ENCODE measurements around the gene ARHGAP9. TPM values are rescaled to one million over a fixed set of nuclear protein-coding genes. Genes with fewer than 3 reads are reported as not detected.

ARHGAP9 gene
- total and polyA plus RNA-seq, 12 donors, result 1.3 to 46.4 (median 16.8) TPM

DNA sequence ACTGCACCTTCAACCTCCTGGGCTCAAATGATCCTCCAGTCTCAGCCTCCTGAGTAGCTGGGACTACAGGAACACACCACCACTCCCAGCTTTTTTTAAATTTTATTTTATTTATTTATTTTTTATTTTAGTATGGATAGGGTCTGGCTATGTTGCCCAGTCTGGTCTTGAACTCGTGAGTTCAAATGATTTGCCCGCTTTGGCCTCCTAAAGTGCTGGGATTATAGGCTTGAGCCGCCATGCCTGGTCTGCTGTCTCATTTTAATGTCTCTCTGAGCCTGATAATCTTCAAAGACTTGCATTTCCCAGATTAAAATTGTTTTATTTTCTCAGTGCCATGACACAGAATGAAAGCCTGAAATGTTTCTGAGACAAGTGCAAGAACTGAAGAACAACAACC, 46.3 kb downstream of the ARHGAP9 start:
- Histone ChIP-seq H3K4me1 (replicated peaks in 1 of 2) (peaks cover 6 to 8% of the 10 kb centered on the region in 2 donors), H3K27ac (no peak overlapping the region), H3K36me3 (replicated peaks in 1 of 2) (no peaks in the 10 kb centered on the region), H3K27me3 (no peaks in the 10 kb centered on the region), H3K4me3 (no peak overlapping the region), H3K9me3 (replicated peaks in 1 of 3) (no peaks in the 10 kb centered on the region)
- intact Hi-C loops (cut with DNase I), result no loop called here
- 72 to 98% (median 77%) methylated on average over 3 of the region's 3 CpGs for WGBS, 4 donors
- DNase-seq, result no peak
- TF ChIP-seq, protein P1, sequence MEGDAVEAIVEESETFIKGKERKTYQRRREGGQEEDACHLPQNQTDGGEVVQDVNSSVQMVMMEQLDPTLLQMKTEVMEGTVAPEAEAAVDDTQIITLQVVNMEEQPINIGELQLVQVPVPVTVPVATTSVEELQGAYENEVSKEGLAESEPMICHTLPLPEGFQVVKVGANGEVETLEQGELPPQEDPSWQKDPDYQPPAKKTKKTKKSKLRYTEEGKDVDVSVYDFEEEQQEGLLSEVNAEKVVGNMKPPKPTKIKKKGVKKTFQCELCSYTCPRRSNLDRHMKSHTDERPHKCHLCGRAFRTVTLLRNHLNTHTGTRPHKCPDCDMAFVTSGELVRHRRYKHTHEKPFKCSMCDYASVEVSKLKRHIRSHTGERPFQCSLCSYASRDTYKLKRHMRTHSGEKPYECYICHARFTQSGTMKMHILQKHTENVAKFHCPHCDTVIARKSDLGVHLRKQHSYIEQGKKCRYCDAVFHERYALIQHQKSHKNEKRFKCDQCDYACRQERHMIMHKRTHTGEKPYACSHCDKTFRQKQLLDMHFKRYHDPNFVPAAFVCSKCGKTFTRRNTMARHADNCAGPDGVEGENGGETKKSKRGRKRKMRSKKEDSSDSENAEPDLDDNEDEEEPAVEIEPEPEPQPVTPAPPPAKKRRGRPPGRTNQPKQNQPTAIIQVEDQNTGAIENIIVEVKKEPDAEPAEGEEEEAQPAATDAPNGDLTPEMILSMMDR (IDR thresholded peaks at IDR 0.05), result no peak
- TF ChIP-seq POLR2A (IDR thresholded peaks at IDR 0.05), result no peak

GRCh38 chr12:57431654-57432188, 47.9 kb downstream of the ARHGAP9 start:
- H3K27ac ChIP-seq, result peak overlapping the region in 3 of 5 donors; percentile 93 to 99 (median 93)
- TF ChIP-seq, protein P1 (IDR thresholded peaks at IDR 0.05), result no peak
- TF ChIP-seq POLR2A (IDR thresholded peaks at IDR 0.05), result no peak

DNA sequence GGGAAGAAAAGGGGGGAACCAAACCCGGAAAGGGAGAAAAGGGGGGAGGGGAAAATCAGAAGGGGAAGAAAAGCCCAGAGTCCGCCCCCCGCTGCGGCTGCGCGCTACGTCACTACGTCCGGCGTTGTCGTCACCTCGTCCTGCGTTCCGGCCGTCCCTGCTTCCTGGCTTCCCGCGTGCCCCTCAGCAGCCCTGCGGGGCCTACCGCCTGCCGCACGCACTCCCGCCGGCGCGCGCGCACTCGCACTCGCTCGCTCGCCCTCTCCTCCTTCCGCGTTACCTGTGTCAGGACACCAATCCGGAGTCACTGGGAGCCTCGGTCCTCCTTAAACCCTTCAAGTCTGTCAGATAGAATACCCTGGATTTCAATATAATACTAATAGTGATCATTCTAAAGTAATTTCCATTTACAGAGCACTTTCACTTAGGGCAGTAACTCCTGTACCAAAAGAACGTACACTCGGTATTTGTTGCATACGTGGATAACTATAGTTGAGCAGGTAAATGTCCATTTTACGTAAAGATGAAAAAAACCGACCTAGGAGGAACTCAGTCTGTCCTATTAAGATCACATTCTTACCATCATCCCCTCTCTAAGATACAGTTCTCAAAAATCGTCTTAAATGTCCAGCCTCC, 48.6 kb downstream of the ARHGAP9 start, which contains the start of gene R3HDM2:
R3HDM2 (minus strand) TSS at position 113 of the 636 bp plus-strand sequence. CDS start 120,615 bp downstream, outside the sequence.
- no peaks in the 10 kb centered on the region for H3K36me3 ChIP-seq (replicated peaks in 1 of 2)
- DNase-seq, result peak; percentile 95 to 98 (median 97)
- H3K4me1 ChIP-seq (replicated peaks in 1 of 2), result peaks cover 6 to 8% of the 10 kb centered on the region in 2 donors
- H3K4me3 ChIP-seq, result peak within 1 kb of the TSS in 3 of 4 donors; percentile 25 to 90 (median 57)
- H3K27ac ChIP-seq, result peak within 1 kb of the TSS; percentile 62 to 99 (median 93)
- WGBS, 4 donors, result 1 to 2% (median 1%) methylated on average over 21 to 41 of the region's 41 CpGs
- H3K9me3 ChIP-seq (replicated peaks in 1 of 3), result no peaks in the 10 kb centered on the region
- TF ChIP-seq POLR2A (IDR thresholded peaks at IDR 0.05), result peak; percentile 89 to 95
- TF ChIP-seq, protein P1 (IDR thresholded peaks at IDR 0.05), result peak in 1 of 6 experiments; percentile 12
- H3K27me3 ChIP-seq, result no peaks in the 10 kb centered on the region
- intact Hi-C loops (cut with DNase I), result no loop called here

More at GRCh38 chr12:57431654-57432188, 47.9 kb downstream of the ARHGAP9 start:
- Histone ChIP-seq H3K9me3 (replicated peaks in 1 of 3) (no peaks in the 10 kb centered on the region), H3K4me3 (peak overlapping the region in 1 of 4 donors; percentile 90), H3K36me3 (replicated peaks in 1 of 2) (no peaks in the 10 kb centered on the region), H3K27me3 (no peaks in the 10 kb centered on the region), H3K4me1 (replicated peaks in 1 of 2) (peaks cover 6 to 8% of the 10 kb centered on the region in 2 donors)
- WGBS, 4 donors, result 85 to 89% (median 86%) methylated on average over 11 of the region's 11 CpGs
- DNase-seq, result no peak
- intact Hi-C loops (cut with DNase I), result no loop called here

DNA sequence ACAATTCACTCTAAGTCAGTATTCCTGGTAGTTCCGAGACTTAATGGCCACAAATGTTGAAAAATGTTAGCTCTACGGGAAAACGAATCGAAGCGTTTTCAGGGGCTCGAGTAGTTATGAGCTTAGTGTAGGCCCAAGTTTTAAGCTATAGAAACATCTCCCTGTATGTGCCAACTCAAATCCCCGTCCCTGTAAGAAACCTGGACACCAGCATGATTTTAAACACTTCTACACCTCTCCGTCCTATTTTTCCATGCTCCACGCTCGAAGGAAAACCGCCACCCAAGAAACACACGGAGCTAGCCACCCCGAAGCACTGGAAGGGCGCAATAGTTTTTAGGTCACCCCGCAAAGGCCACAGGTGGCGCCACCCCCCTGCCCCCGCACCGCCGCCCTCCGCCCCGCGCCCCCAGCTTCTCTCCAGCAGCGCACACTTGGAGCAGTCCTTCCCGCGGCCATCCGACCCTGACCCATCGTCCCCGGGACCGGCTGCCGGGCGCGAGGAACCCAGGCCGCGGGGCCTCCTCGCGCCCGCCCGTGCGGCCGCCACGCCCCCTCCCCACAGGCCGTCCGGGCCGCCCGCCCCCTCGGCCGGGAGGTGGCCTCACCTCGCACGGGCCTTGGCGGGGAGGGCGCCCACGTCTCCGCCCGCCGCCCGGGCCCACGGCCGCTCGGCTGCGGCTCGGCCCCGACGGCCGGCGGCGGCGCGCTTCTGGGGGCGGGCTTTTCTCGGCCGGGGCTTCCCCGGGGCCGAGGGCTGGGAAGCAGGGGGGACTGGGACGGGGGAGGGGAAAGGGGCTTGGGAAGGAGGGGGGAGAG, 49.3 kb downstream of the ARHGAP9 start:
- H3K4me3 ChIP-seq, result peak overlapping the region in 3 of 4 donors; percentile 25 to 90 (median 57)
- H3K9me3 ChIP-seq (replicated peaks in 1 of 3), result no peaks in the 10 kb centered on the region
- H3K27me3 ChIP-seq, result no peaks in the 10 kb centered on the region
- intact Hi-C loops (cut with DNase I), result no loop called here
- peak; percentile 38 to 65 (median 51) for DNase-seq
- H3K27ac ChIP-seq, result peak overlapping the region; percentile 62 to 99 (median 93)
- peaks cover 6 to 8% of the 10 kb centered on the region in 2 donors for H3K4me1 ChIP-seq (replicated peaks in 1 of 2)
- H3K36me3 ChIP-seq (replicated peaks in 1 of 2), result no peaks in the 10 kb centered on the region
- 0 to 1% (median 0%) methylated on average over 15 to 73 of the region's 74 CpGs for WGBS, 4 donors
- TF ChIP-seq, protein P1 (IDR thresholded peaks at IDR 0.05), result no peak
- peak in 1 of 2 donors; percentile 47 for TF ChIP-seq POLR2A (IDR thresholded peaks at IDR 0.05)
